SJCRH30 (cell line): ENCODE measurements around the gene CHFR. TPM values are rescaled to one million over a fixed set of nuclear protein-coding genes. Genes with fewer than 3 reads are reported as not detected.
"Not testable (repeated sequence)": the region's sequence is repeated elsewhere in the genome, so short reads cannot be mapped to it uniquely, and the experiment has no call there.

Experiments
- DNase-seq, 2 experiments: peaks; one replicate each; pipeline ENCODE4 v3.0.0-alpha.2; 2015 to 2020
- H3K27ac ChIP-seq: fragments of 250-450 bp; sonication (Bioruptor Pico); 2 replicates; pipeline ENCODE4 v1.5.1; 2020; ENCODE audit warnings: mild to moderate bottlenecking, moderate library complexity
- H3K27me3 ChIP-seq: fragments of 250-450 bp; sonication (Bioruptor Pico); 2 replicates; pipeline ENCODE4 v1.5.1; 2020; ENCODE audit warnings: mild to moderate bottlenecking, moderate library complexity
- H3K36me3 ChIP-seq: fragments of 250-450 bp; sonication (Bioruptor Pico); 2 replicates; pipeline ENCODE4 v1.5.1; 2020; ENCODE audit warnings: mild to moderate bottlenecking, moderate library complexity
- H3K4me1 ChIP-seq: fragments of 250-450 bp; sonication (Bioruptor Pico); 2 replicates; pipeline ENCODE4 v1.5.1; 2020; ENCODE audit warnings: mild to moderate bottlenecking, moderate library complexity
- H3K4me3 ChIP-seq: fragments of 250-450 bp; sonication (Bioruptor Pico); 2 replicates; pipeline ENCODE4 v1.5.1; 2020; ENCODE audit warnings: mild to moderate bottlenecking, moderate library complexity
- H3K9me3 ChIP-seq: fragments of 250-450 bp; sonication (Bioruptor Pico); replicated peaks from 2 replicates; pipeline ENCODE4 v1.5.1; 2020; ENCODE audit warnings: mild to moderate bottlenecking, moderate library complexity
- total RNA-seq: library from RNA; depleted of rRNA; stranded (reverse); fragments of >200 nt; shearing (Covaris generic); gene quantifications from 2 replicates; pipeline ENCODE4 v1.2.3, GENCODE V29; 2014

Gene CHFR
- total RNA-seq, 1 experiment from 2014 or later = 8.5 TPM

- H3K27me3 ChIP-seq = no peaks in the 10 kb centered on the region
- no peaks in the 10 kb centered on the region for H3K4me1 ChIP-seq
- no peak overlapping the region for H3K27ac ChIP-seq
- H3K9me3 ChIP-seq = no peaks in the 10 kb centered on the region
- no peak for DNase-seq
- H3K36me3 ChIP-seq = no peaks in the 10 kb centered on the region
- H3K4me3 ChIP-seq = no peak overlapping the region
These were observed 17.4 kb upstream of the CHFR start for GRCh38 chr12:132904718-132905328.

- Histone ChIP-seq H3K4me3 (no peak overlapping the region), H3K4me1 (no peaks in the 10 kb centered on the region), H3K36me3 (no peaks in the 10 kb centered on the region), H3K27ac (no peak overlapping the region), H3K9me3 (no peaks in the 10 kb centered on the region), H3K27me3 (no peaks in the 10 kb centered on the region)
- no peak for DNase-seq
These were observed 11.6 kb upstream of the CHFR start for GRCh38 chr12:132899033-132899432.

DNA sequence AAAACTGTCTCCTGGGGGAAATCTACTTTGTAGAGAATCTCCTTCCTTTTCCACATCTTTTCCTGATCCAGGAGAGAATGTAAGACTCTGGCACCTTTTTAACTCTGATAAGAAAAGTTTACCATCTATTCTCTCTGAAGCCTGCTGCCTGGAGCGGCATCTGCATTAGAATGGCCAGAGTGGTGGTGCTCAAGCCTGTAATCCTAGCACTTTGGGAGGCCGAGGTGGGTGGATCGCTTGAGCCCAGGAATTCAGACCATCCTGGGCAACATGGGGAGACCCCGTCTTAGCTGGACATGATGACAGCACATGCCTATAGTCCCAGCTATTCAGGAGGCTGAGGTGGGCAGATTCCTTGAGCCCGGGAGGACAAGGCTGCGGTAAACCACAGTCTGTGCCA, 1.4 kb upstream of the CHFR start:
- H3K27me3 ChIP-seq = no peaks in the 10 kb centered on the region
- H3K4me1 ChIP-seq = no peaks in the 10 kb centered on the region
- H3K9me3 ChIP-seq = peaks cover 11% of the 10 kb centered on the region; the same call in 1 of the 2 replicates
- 0 out of 2 replicates have a peak, but pooled peaks cover 3% of the 10 kb centered on the region for H3K36me3 ChIP-seq
- H3K4me3 ChIP-seq = no peak overlapping the region
- DNase-seq = no peak
- no peak overlapping the region for H3K27ac ChIP-seq

DNA sequence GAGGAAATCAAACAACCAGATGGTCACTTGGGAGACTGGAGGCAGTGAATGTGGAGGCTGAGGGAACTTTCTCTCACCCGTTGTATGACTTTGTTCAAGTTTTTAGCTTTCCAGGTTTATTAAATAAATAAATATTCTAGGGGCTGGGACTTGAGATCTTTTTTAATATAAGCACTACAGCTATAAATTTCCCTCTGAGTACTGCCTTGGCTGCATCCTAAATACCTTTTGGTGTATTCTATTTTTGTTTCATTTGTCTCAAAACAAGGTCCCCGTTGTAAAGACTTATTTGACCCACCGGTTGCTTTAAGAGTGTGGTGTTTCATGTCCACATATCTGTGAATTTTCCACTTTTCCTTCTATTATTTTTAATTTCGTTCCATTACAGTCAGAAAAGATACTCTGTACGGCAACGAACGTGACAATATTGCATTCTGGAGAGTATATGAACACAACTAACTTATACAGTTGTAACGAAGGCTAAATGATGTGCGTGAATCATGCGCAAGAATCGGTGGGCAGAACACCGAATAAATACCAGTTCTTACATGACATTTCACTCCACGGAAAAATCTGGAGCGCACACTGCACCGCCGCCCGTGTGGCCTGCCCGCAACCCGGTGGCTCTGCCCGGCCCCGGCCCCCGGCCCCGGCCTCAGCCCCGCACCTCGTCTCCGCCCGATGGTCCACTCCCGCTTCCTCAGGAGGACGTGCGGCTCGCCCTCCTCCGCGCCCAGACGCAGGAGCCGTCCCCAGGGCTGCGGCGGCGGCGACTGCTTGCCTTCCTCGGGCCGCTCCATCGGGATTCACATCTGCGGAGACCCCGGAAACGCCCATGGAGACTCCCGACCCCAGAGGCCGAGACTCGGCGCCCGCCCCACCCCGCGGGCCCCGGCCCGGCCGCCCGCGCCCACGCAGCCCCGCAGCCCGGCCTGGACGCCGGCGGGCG, 602 bp downstream of the CHFR start:
- no peak overlapping the region for H3K27ac ChIP-seq

DNA sequence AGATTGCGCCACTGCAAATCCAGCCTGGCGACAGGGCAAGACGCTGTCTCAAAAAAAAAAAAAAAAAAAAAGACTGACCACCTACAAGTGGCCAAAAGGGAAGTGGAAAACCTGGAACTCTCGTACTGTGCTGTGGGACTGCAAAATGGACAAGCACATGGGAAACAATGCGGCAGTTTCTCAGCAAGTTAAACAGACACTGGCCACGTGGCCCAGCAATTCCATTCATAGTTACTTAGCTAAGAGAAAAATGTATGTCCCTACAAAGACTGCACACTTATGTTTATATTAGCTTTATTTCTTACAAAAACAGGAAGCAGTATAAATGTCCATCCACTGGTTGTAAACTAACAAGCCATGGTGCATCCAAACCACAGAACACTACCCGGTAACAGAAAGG, 5.6 kb downstream of the CHFR start:
- Histone ChIP-seq H3K4me3 (no peak overlapping the region), H3K36me3 (peaks cover 5% of the 10 kb centered on the region; the same call in 1 of the 2 replicates), H3K27ac (no peak overlapping the region), H3K9me3 (peaks cover 17% of the 10 kb centered on the region; the same call in 1 of the 2 replicates), H3K27me3 (no peaks in the 10 kb centered on the region), H3K4me1 (no peaks in the 10 kb centered on the region)
- no peak for DNase-seq

More for the DNA sequence above, 602 bp downstream of the CHFR start:
- Histone ChIP-seq H3K4me3 (peak overlapping the region; percentile 69), H3K27me3 (no peaks in the 10 kb centered on the region), H3K36me3 (peaks cover 3% of the 10 kb centered on the region; the same call in 1 of the 2 replicates), H3K4me1 (no peaks in the 10 kb centered on the region), H3K9me3 (peaks cover 11% of the 10 kb centered on the region; the same call in 1 of the 2 replicates)
- peak in 1 of 2 experiments; percentile 17 for DNase-seq

GRCh38 chr12:132874620-132875019, 12.8 kb downstream of the CHFR start:
- not testable (repeated sequence) for H3K9me3 ChIP-seq, H3K36me3 ChIP-seq

DNA sequence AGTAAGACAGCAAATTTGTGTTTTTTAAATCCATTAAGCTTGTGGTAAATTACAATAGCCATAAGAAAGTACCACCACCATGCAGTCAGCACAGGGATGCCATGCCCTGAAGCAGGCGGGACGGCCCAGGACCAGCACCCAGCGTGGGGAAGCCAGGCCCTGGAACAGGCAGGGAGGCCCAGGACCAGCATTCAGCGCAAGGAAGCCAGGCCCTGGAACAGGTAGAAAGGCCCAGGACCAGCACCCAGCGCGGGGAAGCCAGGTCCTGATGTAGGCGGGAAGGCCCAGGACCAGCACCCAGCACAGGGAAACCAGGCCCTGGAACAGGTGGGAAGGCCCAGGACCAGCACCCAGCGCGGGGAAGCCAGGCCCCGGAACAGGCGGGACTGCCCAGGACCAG, 13.2 kb downstream of the CHFR start:
- no peaks in the 10 kb centered on the region for H3K27me3 ChIP-seq
- H3K9me3 ChIP-seq = 0 out of 2 replicates have a peak, but pooled peaks cover 2% of the 10 kb centered on the region
- H3K4me3 ChIP-seq = no peak overlapping the region
- peaks cover 9% of the 10 kb centered on the region for H3K36me3 ChIP-seq
- H3K4me1 ChIP-seq = no peaks in the 10 kb centered on the region
- no peak for DNase-seq
- no peak overlapping the region for H3K27ac ChIP-seq

More at GRCh38 chr12:132874620-132875019, 12.8 kb downstream of the CHFR start:
- not testable (repeated sequence) for H3K4me3 ChIP-seq, H3K4me1 ChIP-seq, DNase-seq, H3K27ac ChIP-seq, H3K27me3 ChIP-seq

DNA sequence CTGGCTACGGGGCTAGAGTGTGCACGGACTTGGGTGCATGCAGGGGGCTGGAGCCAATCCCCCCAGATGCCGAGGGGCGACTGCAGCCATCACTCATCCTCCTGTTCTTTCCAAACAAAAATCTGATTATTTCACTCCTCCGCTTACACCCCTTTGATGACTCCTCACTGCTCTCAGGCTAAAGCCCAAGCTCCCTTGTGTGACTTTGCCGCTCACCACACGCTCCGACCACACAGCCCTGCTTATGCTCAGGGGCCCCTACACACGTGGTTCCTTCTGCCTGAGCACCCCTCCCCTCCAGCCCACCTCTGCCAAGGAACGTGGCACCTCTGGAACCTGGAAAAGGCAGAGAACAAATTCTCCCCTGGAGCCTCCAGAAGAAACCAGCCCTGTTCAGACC, 13.7 kb downstream of the CHFR start:
- Histone ChIP-seq H3K9me3 (0 out of 2 replicates have a peak, but pooled peaks cover 2% of the 10 kb centered on the region), H3K36me3 (peaks cover 9% of the 10 kb centered on the region)
- DNase-seq = no peak

GRCh38 chr12:132872975-132873421, 14.4 kb downstream of the CHFR start:
- Histone ChIP-seq H3K9me3 (0 out of 2 replicates have a peak, but pooled peaks cover 2% of the 10 kb centered on the region), H3K4me1 (no peaks in the 10 kb centered on the region), H3K36me3 (peaks cover 9% of the 10 kb centered on the region), H3K27ac (no peak overlapping the region), H3K4me3 (no peak overlapping the region), H3K27me3 (no peaks in the 10 kb centered on the region)
- no peak for DNase-seq

More for the DNA sequence above, 13.7 kb downstream of the CHFR start:
- H3K4me3 ChIP-seq = no peak overlapping the region
- no peaks in the 10 kb centered on the region for H3K27me3 ChIP-seq
- H3K27ac ChIP-seq = no peak overlapping the region
- H3K4me1 ChIP-seq = no peaks in the 10 kb centered on the region

- Histone ChIP-seq H3K27me3 (no peaks in the 10 kb centered on the region), H3K36me3 (peaks cover 9% of the 10 kb centered on the region), H3K4me3 (no peak overlapping the region), H3K9me3 (0 out of 2 replicates have a peak, but pooled peaks cover 1% of the 10 kb centered on the region), H3K27ac (no peak overlapping the region), H3K4me1 (no peaks in the 10 kb centered on the region)
- DNase-seq = no peak
These were observed 15.1 kb downstream of the CHFR start for GRCh38 chr12:132872073-132872855.

DNA sequence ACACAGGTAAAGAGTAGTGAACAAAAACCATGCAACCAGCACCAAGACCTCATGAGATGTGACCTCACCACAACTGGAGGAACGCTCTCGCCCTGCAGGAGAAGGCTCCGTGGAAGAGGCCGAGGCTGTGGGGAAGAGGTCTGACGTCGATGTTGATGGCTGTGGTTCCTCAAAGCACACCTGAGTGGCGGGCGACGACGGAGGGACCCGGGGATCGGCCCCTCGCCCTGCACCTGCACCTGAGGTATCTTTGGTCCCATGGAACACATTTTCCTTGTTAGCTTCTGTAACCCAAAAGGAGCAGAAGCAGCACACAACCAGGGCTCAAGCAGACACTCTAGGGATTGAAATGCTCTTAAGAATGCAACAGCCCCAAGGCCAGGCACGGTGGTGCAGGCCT, 17.9 kb downstream of the CHFR start:
- Histone ChIP-seq H3K27ac (no peak overlapping the region), H3K4me1 (no peaks in the 10 kb centered on the region), H3K36me3 (peaks cover 8% of the 10 kb centered on the region), H3K9me3 (peaks cover 3% of the 10 kb centered on the region; the same call in 1 of the 2 replicates), H3K27me3 (no peaks in the 10 kb centered on the region), H3K4me3 (no peak overlapping the region)
- DNase-seq = no peak

GRCh38 chr12:132866251-132866828, 21.1 kb downstream of the CHFR start:
- DNase-seq = no peak
- Histone ChIP-seq H3K36me3 (peaks cover 6% of the 10 kb centered on the region), H3K27me3 (no peaks in the 10 kb centered on the region)

DNA sequence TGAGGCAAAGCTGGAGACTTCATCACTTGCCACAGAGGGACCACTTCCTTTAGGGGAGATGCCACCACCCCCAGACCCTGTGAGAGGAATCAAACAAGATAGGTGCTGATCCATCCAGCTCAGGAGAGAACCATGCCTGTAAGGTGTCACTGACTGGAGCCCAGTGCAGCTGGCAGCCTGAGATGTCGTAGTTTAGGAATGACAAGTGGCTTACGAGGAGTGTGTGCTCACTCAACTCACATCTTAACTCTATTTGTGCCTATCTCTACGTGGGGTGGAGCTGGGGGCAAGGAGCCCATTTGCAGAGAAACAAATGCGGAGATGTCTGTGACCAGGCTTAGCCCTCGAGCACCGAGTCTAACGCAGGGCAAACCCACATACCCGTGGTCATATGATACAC, 25.8 kb downstream of the CHFR start:
- no peaks in the 10 kb centered on the region for H3K4me1 ChIP-seq
- peaks cover 3% of the 10 kb centered on the region; the same call in 1 of the 2 replicates for H3K9me3 ChIP-seq
- H3K4me3 ChIP-seq = no peak overlapping the region
- H3K27ac ChIP-seq = no peak overlapping the region
- no peak for DNase-seq
- no peaks in the 10 kb centered on the region for H3K27me3 ChIP-seq
- H3K36me3 ChIP-seq = peaks cover 18% of the 10 kb centered on the region

More at GRCh38 chr12:132866251-132866828, 21.1 kb downstream of the CHFR start:
- Histone ChIP-seq H3K27ac (no peak overlapping the region), H3K9me3 (peaks cover 3% of the 10 kb centered on the region; the same call in 1 of the 2 replicates), H3K4me3 (no peak overlapping the region), H3K4me1 (no peaks in the 10 kb centered on the region)

DNA sequence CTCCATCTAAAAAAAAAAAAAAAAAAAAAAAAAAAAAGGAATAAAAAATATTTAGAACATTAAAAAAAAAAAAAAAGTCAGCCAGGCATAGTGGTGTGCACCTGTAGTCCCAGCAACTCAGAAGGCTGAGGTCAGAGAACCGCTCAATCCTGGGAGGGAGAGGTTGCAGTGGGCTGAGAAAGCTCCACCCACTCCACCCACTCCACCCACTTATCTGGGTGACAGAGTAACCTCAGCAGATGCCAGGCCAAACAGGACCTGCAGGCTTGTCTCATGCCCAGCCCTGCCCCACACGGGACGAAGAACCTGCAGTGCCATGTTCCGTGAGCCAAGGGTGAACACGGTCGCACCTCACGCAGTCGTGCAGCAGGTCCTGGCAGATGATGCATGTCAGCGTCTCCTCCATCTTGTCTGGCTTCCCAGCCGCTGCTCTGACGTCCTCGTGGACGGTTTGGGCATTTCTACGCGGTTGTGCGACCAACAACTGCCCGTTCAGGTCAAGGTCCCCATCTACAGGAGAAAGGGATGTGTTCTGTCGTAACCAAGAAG, 28.6 kb downstream of the CHFR start:
- no peaks in the 10 kb centered on the region for H3K9me3 ChIP-seq
- no peaks in the 10 kb centered on the region for H3K4me1 ChIP-seq
- no peaks in the 10 kb centered on the region for H3K27me3 ChIP-seq
- peaks cover 22% of the 10 kb centered on the region for H3K36me3 ChIP-seq
- no peak overlapping the region for H3K4me3 ChIP-seq
- no peak for DNase-seq
- no peak overlapping the region for H3K27ac ChIP-seq
